H1 (cell line): ENCODE results near the gene SCAMP5. TPM values are rescaled to one million over a fixed set of nuclear protein-coding genes. Genes with fewer than 3 reads are reported as not detected.

Experiments used
- BRCA1 ChIP-seq: IDR thresholded peaks from 2 replicates; pipeline ENCODE4 v1.6.1; 2012; ENCODE audit warnings: low read depth, low read length, improper control_type of control experiment
- CHD2 ChIP-seq: IDR thresholded peaks from 2 replicates; pipeline ENCODE4 v1.6.1; 2012; ENCODE audit warnings: low read length, improper control_type of control experiment
- CTBP2 ChIP-seq: IDR thresholded peaks from 2 replicates; pipeline ENCODE4 v1.7.0; 2011; ENCODE audit warnings: borderline replicate concordance, mild to moderate bottlenecking, moderate library complexity, mixed read lengths, low read length; ENCODE audit not compliant: insufficient read depth, insufficient read length
- CTCF ChIP-seq, 3 experiments: IDR thresholded peaks; 1 replicate in 2 of 3; 2 replicates in 1 of 3; pipeline versions ENCODE4 v1.5.1 to v1.6.1; 2011; ENCODE audit warnings: low read length in 3 of 3, mild to moderate bottlenecking in 3 of 3, inconsistent platforms in 2 of 3, low read depth in 1 of 3, moderate library complexity in 1 of 3; ENCODE audit not compliant: insufficient read depth in 1 of 3; ENCODE audit errors: control extremely low read depth in 1 of 3
- E2F6 ChIP-seq: IDR thresholded peaks from 2 replicates; pipeline ENCODE4 v1.6.1; 2012; ENCODE audit warnings: inconsistent platforms
- EP300 ChIP-seq, 2 experiments: IDR thresholded peaks; 1 replicate in 1 of 2; 2 replicates in 1 of 2; pipeline ENCODE4 v1.6.1; 2011 to 2012; ENCODE audit warnings: low read depth in 2 of 2, low read length in 2 of 2, mild to moderate bottlenecking in 2 of 2, borderline replicate concordance in 1 of 2, inconsistent platforms in 1 of 2, moderate library complexity in 1 of 2
- GABPA ChIP-seq: IDR thresholded peaks from 2 replicates; pipeline ENCODE4 v1.6.1; 2011; ENCODE audit warnings: mild to moderate bottlenecking, low read length, moderate library complexity, borderline replicate concordance; ENCODE audit not compliant: insufficient read depth
- HDAC2 ChIP-seq, 2 experiments: fragments of 300-600 bp in 1 of 2; sonication (generic) in 1 of 2; IDR thresholded peaks; 2 replicates each; pipeline ENCODE4 v1.6.1; 2011 to 2012; ENCODE audit warnings: low read depth in 2 of 2, low read length in 2 of 2, mild to moderate bottlenecking in 2 of 2, moderate library complexity in 2 of 2, borderline replicate concordance in 1 of 2, inconsistent platforms in 1 of 2
- JUN ChIP-seq: IDR thresholded peaks from 2 replicates; pipeline ENCODE4 v1.6.1; 2011; ENCODE audit warnings: low read depth, mild to moderate bottlenecking, improper control_type of control experiment, low read length
- KDM4A ChIP-seq: IDR thresholded peaks from one replicate; pipeline ENCODE4 v1.7.1; 2012; ENCODE audit warnings: low read depth, mild to moderate bottlenecking, moderate library complexity, low read length, inconsistent platforms; ENCODE audit not compliant: severe bottlenecking
- NRF1 ChIP-seq: IDR thresholded peaks from 2 replicates; pipeline ENCODE4 v1.6.1; 2011; ENCODE audit warnings: mild to moderate bottlenecking, low read depth, low read length, improper control_type of control experiment
- PHF8 ChIP-seq: fragments of 200-600 bp; sonication (generic); conservative IDR thresholded peaks from 2 replicates; pipeline ENCODE4 v1.7.1; 2012; ENCODE audit warnings: low read depth, mild to moderate bottlenecking, inconsistent platforms, low read length, moderate library complexity
- SP4 ChIP-seq: IDR thresholded peaks from 2 replicates; pipeline ENCODE4 v1.6.1; 2012; ENCODE audit warnings: low read length, inconsistent platforms
- TAF1 ChIP-seq: IDR thresholded peaks from 2 replicates; pipeline ENCODE4 v1.6.1; 2011; ENCODE audit warnings: mild to moderate bottlenecking, low read depth, low read length
- TBP ChIP-seq: IDR thresholded peaks from 2 replicates; pipeline ENCODE4 v1.6.1; 2011; ENCODE audit warnings: low read depth, low read length, improper control_type of control experiment
- TEAD4 ChIP-seq: IDR thresholded peaks from 2 replicates; pipeline ENCODE4 v1.6.1; 2012; ENCODE audit warnings: low read depth, low read length, inconsistent platforms, mixed read lengths
- YY1 ChIP-seq: IDR thresholded peaks from 2 replicates; pipeline ENCODE4 v1.6.1; 2011; ENCODE audit warnings: low read depth, mild to moderate bottlenecking, low read length
- polyA plus RNA-seq, 7 experiments: library from polyadenylated mRNA; depleted of rRNA in 3 of 7; stranded (reverse) in 5 of 7; unstranded in 2 of 7; fragments of >200 nt in 5 of 7; fragments of 200-250 nt in 2 of 7; gene quantifications; 1 replicate in 5 of 7; 2 replicates in 1 of 7; 4 replicates in 1 of 7; pipeline versions ENCODE4 v1.2.1 to v1.2.3, GENCODE V29; 2011 to 2013; ENCODE audit warnings: missing spikeins in 2 of 7, mixed read lengths in 2 of 7
- total RNA-seq: library from RNA; stranded (reverse); fragmentation: NEBNext Ultra II Directional; extraction: Animal tissue kit (Norgen Biotek cat#: 25700); gene quantifications from 2 replicates; pipeline ENCODE4 v1.2.1, GENCODE V29; 2021
- TF ChIP-seq, protein P1 (sequence below): IDR thresholded peaks from 2 replicates; pipeline ENCODE4 v1.6.1; 2012; ENCODE audit warnings: inconsistent platforms

The SCAMP5 gene
- total and polyA plus RNA-seq, 2 of the 8 experiments (the other 6 are each of a cell fraction or from before 2014, with no cell fraction given): 55.4 to 94.7 TPM

GRCh38 chr15:74995182-74995778 lies at the start of gene SCAMP5 (continued):
- TF ChIP-seq HDAC2 (IDR thresholded peaks at IDR 0.05; ENCODE audit: borderline replicate concordance in 1 of 2, low read depth in 2 of 2, low read length in 2 of 2): 0 out of 4 replicates have a peak, but pooled peaks of 1 of the 2 experiments have one; percentile 66
- no peak for TF ChIP-seq JUN
- TF ChIP-seq E2F6: 0 out of 2 replicates have a peak, but pooled peaks have one; percentile 19
- TF ChIP-seq NRF1: no peak
- TF ChIP-seq GABPA: peak; percentile 35; the same call in 1 of the 2 replicates
- TF ChIP-seq TAF1: peak; percentile 71
- 0 out of 2 replicates have a peak, but pooled peaks have one; percentile 32 for TF ChIP-seq TBP
- peak; percentile 80 for TF ChIP-seq KDM4A
- TF ChIP-seq CHD2: peak; percentile 98
- no peak for TF ChIP-seq EP300 (IDR thresholded peaks at IDR 0.05; ENCODE audit: borderline replicate concordance in 1 of 2, low read depth in 2 of 2, low read length in 2 of 2)
- peak; percentile 71; the same call in 1 of the 2 replicates for TF ChIP-seq SP4
- TF ChIP-seq, protein P1, sequence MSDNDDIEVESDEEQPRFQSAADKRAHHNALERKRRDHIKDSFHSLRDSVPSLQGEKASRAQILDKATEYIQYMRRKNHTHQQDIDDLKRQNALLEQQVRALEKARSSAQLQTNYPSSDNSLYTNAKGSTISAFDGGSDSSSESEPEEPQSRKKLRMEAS: peak; percentile 46; the same call in 1 of the 2 replicates
- TF ChIP-seq CTBP2: peak; percentile 25
- TF ChIP-seq PHF8: peak; percentile 68; the same call in 1 of the 2 replicates
- no peak for TF ChIP-seq CTCF (IDR thresholded peaks at IDR 0.05; ENCODE audit: control extremely low read depth in 1 of 3, insufficient read depth in 1 of 3, low read depth in 1 of 3, low read length in 3 of 3)
- TF ChIP-seq BRCA1: peak; percentile 97
- peak; percentile 45; the same call in 1 of the 2 replicates for TF ChIP-seq YY1
- TF ChIP-seq TEAD4: peak; percentile 78
- TF ChIP-seq, all 59 proteins: peak for 18
